SK-N-SH (cell line): ENCODE results near the gene FKRP.

Source experiments
- CHD2 ChIP-seq: fragments of 150-350 bp; IDR thresholded peaks from 2 replicates; pipeline ENCODE4 v1.6.1; 2018; ENCODE audit warnings: low read length; ENCODE audit not compliant: partially characterized antibody
- EP300 ChIP-seq, 2 experiments: IDR thresholded peaks; 2 replicates each; pipeline versions ENCODE4 v1.4.0 to v1.6.1; 2012; ENCODE audit warnings: borderline replicate concordance in 1 of 2, low read depth in 1 of 2, low read length in 1 of 2
- FOSL2 ChIP-seq: IDR thresholded peaks from 2 replicates; pipeline ENCODE4 v1.4.0; 2012; ENCODE audit warnings: low read depth, mild to moderate bottlenecking, moderate library complexity, borderline replicate concordance
- FOXJ3 ChIP-seq: sonication (generic); formaldehyde crosslinking; IDR thresholded peaks from 2 replicates; pipeline ENCODE4 v1.5.1; 2020; ENCODE audit warnings: mild to moderate bottlenecking, missing genetic modification reagents
- MXI1 ChIP-seq: IDR thresholded peaks from 2 replicates; pipeline ENCODE4 v1.6.1; 2012; ENCODE audit warnings: mild to moderate bottlenecking, low read depth, low read length, improper control_type of control experiment
- RAD21 ChIP-seq: IDR thresholded peaks from 2 replicates; pipeline ENCODE4 v1.6.1; 2012; ENCODE audit warnings: mild to moderate bottlenecking, low read length
- RCOR1 ChIP-seq: fragments of 150-350 bp; IDR thresholded peaks from 2 replicates; pipeline ENCODE4 v1.6.1; 2017; ENCODE audit warnings: antibody characterized with exemption, low read length
- RFX5 ChIP-seq: IDR thresholded peaks from 2 replicates; pipeline ENCODE4 v1.6.1; 2012; ENCODE audit warnings: mild to moderate bottlenecking, improper control_type of control experiment, low read length
- TF ChIP-seq, protein P1 (sequence below): fragments of 200-600 bp; sonication (generic); IDR thresholded peaks from 2 replicates; pipeline ENCODE4 v1.6.1; 2017; ENCODE audit warnings: antibody characterized with exemption, mild to moderate bottlenecking, moderate library complexity
- TF ChIP-seq, protein P2 (sequence below): IDR thresholded peaks from 2 replicates; pipeline ENCODE4 v1.4.0; 2012; ENCODE audit warnings: low read depth

DNA sequence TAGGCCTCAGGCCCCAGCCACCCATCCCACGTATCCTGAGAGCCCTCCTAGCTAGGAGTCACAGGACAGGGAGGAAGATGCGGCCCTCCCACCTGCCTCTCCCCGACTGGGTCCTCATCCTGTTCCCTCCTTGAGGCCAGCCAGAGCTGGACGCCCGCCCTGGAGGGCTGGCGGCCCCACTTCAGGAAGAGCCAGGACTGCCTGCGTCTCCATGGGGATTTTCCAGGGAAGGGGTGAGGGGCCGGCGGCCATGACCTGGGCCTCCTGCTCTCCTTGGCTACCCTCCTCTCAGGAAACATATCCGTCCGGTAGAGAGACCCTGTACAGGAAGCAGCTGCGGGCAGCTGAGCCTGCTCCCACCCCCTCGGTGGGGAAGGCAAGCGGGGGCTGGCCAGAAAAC, 17.6 kb upstream of the FKRP start:
- TF ChIP-seq RCOR1 = no peak
- TF ChIP-seq RFX5 = no peak
- TF ChIP-seq, protein P1, sequence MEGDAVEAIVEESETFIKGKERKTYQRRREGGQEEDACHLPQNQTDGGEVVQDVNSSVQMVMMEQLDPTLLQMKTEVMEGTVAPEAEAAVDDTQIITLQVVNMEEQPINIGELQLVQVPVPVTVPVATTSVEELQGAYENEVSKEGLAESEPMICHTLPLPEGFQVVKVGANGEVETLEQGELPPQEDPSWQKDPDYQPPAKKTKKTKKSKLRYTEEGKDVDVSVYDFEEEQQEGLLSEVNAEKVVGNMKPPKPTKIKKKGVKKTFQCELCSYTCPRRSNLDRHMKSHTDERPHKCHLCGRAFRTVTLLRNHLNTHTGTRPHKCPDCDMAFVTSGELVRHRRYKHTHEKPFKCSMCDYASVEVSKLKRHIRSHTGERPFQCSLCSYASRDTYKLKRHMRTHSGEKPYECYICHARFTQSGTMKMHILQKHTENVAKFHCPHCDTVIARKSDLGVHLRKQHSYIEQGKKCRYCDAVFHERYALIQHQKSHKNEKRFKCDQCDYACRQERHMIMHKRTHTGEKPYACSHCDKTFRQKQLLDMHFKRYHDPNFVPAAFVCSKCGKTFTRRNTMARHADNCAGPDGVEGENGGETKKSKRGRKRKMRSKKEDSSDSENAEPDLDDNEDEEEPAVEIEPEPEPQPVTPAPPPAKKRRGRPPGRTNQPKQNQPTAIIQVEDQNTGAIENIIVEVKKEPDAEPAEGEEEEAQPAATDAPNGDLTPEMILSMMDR = no peak
- no peak for TF ChIP-seq RAD21
- no peak for TF ChIP-seq CHD2
- no peak for TF ChIP-seq EP300 (IDR thresholded peaks at IDR 0.05; ENCODE audit: borderline replicate concordance in 1 of 2, low read depth in 1 of 2, low read length in 1 of 2)
- no peak for TF ChIP-seq FOXJ3
- TF ChIP-seq, protein P2, sequence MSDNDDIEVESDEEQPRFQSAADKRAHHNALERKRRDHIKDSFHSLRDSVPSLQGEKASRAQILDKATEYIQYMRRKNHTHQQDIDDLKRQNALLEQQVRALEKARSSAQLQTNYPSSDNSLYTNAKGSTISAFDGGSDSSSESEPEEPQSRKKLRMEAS = no peak
- TF ChIP-seq FOSL2 = no peak
- TF ChIP-seq MXI1 = no peak
